ENCODE measurements around the gene TAMM41. TPM values are rescaled to one million over a fixed set of nuclear protein-coding genes. Genes with fewer than 3 reads are reported as not detected.

The TAMM41 gene
- total and polyA plus RNA-seq, 10 of the 15 experiments (the other 5 are each of a cell fraction or from before 2014, with no cell fraction given): 10.4 to 36.6 (median 18.3) TPM

GRCh38 chr3:11780341-11780740 is 66.3 kb downstream of the TAMM41 start:
- Histone ChIP-seq H3K9me3 (replicated peaks; ENCODE audit: control insufficient read depth, insufficient read depth, low read length) (no peaks in the 10 kb centered on the region), H3K9ac (ENCODE audit: control insufficient read depth, insufficient read depth, low read length) (no peak overlapping the region), H3K4me2 (ENCODE audit: control insufficient read depth, insufficient read depth) (no peak overlapping the region), H3K79me2 (ENCODE audit: control insufficient read depth, insufficient read depth, low read length) (no peaks in the 10 kb centered on the region), H3K4me3 (no peak overlapping the region), H3K4me1 (ENCODE audit: control insufficient read depth, insufficient read depth, low read length) (peaks cover 6% of the 10 kb centered on the region), H2AFZ (ENCODE audit: control insufficient read depth, low read depth, low read length) (no peak overlapping the region), H3K27ac (ENCODE audit: control insufficient read depth, insufficient read depth) (no peak overlapping the region), H3K27me3 (replicated peaks in 1 of 2; ENCODE audit: control insufficient read depth in 2 of 2, insufficient read depth in 2 of 2, low read length in 1 of 2) (no peaks in the 10 kb centered on the region), H4K20me1 (ENCODE audit: control insufficient read depth, insufficient read depth) (no peaks in the 10 kb centered on the region), H3K36me3 (ENCODE audit: control insufficient read depth in 2 of 2, insufficient read depth in 2 of 2, low read length in 1 of 2) (no peaks in the 10 kb centered on the region; a peak in 1 of 4 replicates)
- ChIA-PET RAD21 (ENCODE audit: unreplicated experiment) (no interaction called here), CTCF (no interaction called here), POLR2A (no interaction called here), SMC1A (ENCODE audit: uncharacterized antibody, unreplicated experiment) (no interaction called here)
- DNase-seq (ENCODE audit: low read depth, low spot score): no peak
- ATAC-seq: no peak
- no TSS peak for BruUV-seq (replicated peaks)
- WGBS (ENCODE audit: insufficient coverage, insufficient replicate concordance, low lambda C conversion rate, missing lambda C conversion rate): 100% methylated on average over 1 of the region's 1 CpG
- no peak for FAIRE-seq
- intact Hi-C loops (cut with micrococcal nuclease; ENCODE audit: unreplicated experiment) (no loop called here), in situ Hi-C loops (cut with MboI) (no loop called here)
- TF ChIP-seq, protein P1, sequence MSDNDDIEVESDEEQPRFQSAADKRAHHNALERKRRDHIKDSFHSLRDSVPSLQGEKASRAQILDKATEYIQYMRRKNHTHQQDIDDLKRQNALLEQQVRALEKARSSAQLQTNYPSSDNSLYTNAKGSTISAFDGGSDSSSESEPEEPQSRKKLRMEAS (IDR thresholded peaks at IDR 0.05; ENCODE audit: low read depth, low read length): no peak
- TF ChIP-seq ZNF24 (IDR thresholded peaks at IDR 0.05): no peak
- no peak for TF ChIP-seq CEBPB (IDR thresholded peaks at IDR 0.05; ENCODE audit: borderline replicate concordance in 1 of 2, low read depth in 2 of 2, low read length in 2 of 2)
- no peak for TF ChIP-seq BCL3 (IDR thresholded peaks at IDR 0.05; ENCODE audit: borderline replicate concordance, insufficient read depth, low read depth, low read length, poor library complexity, severe bottlenecking)
- TF ChIP-seq CREM (IDR thresholded peaks at IDR 0.05; ENCODE audit: low read depth): no peak
- no peak for TF ChIP-seq MEF2A (IDR thresholded peaks at IDR 0.05; ENCODE audit: insufficient read depth, low read depth, low read length)
- TF ChIP-seq, protein P2, sequence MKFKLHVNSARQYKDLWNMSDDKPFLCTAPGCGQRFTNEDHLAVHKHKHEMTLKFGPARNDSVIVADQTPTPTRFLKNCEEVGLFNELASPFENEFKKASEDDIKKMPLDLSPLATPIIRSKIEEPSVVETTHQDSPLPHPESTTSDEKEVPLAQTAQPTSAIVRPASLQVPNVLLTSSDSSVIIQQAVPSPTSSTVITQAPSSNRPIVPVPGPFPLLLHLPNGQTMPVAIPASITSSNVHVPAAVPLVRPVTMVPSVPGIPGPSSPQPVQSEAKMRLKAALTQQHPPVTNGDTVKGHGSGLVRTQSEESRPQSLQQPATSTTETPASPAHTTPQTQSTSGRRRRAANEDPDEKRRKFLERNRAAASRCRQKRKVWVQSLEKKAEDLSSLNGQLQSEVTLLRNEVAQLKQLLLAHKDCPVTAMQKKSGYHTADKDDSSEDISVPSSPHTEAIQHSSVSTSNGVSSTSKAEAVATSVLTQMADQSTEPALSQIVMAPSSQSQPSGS (IDR thresholded peaks at IDR 0.05; ENCODE audit: low read length): no peak
- no peak for TF ChIP-seq PAX8 (IDR thresholded peaks at IDR 0.05)
- TF ChIP-seq, protein P3, sequence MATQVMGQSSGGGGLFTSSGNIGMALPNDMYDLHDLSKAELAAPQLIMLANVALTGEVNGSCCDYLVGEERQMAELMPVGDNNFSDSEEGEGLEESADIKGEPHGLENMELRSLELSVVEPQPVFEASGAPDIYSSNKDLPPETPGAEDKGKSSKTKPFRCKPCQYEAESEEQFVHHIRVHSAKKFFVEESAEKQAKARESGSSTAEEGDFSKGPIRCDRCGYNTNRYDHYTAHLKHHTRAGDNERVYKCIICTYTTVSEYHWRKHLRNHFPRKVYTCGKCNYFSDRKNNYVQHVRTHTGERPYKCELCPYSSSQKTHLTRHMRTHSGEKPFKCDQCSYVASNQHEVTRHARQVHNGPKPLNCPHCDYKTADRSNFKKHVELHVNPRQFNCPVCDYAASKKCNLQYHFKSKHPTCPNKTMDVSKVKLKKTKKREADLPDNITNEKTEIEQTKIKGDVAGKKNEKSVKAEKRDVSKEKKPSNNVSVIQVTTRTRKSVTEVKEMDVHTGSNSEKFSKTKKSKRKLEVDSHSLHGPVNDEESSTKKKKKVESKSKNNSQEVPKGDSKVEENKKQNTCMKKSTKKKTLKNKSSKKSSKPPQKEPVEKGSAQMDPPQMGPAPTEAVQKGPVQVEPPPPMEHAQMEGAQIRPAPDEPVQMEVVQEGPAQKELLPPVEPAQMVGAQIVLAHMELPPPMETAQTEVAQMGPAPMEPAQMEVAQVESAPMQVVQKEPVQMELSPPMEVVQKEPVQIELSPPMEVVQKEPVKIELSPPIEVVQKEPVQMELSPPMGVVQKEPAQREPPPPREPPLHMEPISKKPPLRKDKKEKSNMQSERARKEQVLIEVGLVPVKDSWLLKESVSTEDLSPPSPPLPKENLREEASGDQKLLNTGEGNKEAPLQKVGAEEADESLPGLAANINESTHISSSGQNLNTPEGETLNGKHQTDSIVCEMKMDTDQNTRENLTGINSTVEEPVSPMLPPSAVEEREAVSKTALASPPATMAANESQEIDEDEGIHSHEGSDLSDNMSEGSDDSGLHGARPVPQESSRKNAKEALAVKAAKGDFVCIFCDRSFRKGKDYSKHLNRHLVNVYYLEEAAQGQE (IDR thresholded peaks at IDR 0.05; ENCODE audit: low read depth, low read length): no peak
- no peak for TF ChIP-seq ZBTB40 (IDR thresholded peaks at IDR 0.05; ENCODE audit: borderline replicate concordance)

Data from GM12878 (cell line).